Measurements from ENCODE around the gene PHLDA2.

Gene PHLDA2

GRCh38 chr11:2919837-2920236, 9.4 kb downstream of the PHLDA2 start:
- no peak for DNase-seq (ENCODE audit: low spot score)
- in situ Hi-C loops (cut with MboI; ENCODE audit: low pct_unique_long_range_greater_than_20kb, low sequenced_read_pairs, unreplicated experiment) = no loop called here
- no peak for TF ChIP-seq CTCF (IDR thresholded peaks at IDR 0.05; ENCODE audit: extremely low read depth, insufficient read depth, missing control alignments)

DNA sequence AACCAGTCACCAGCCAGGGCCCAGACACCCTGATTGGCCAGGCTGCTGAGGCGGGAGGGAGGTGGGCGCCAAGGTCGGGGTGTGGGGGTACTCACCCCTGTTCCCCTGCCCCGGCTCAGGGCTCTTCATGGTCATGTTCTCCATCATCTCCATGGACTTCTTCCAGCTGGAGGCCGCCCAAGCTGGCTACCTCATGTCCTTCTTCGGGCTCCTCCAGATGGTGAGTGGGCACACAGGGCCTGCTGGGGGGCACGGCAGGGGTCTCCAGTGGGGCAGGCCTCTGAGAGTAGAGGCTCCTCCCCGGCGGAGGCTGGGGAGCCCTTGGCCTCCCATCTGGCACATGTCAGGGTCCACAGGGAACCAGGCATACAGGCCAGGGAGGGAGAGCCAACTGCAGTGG, 10.0 kb downstream of the PHLDA2 start:
- in situ Hi-C loops (cut with MboI; ENCODE audit: low pct_unique_long_range_greater_than_20kb, low sequenced_read_pairs, unreplicated experiment) = no loop called here

GRCh38 chr11:2917842-2918490, 11.3 kb downstream of the PHLDA2 start:
- no peak for DNase-seq (ENCODE audit: low spot score)
- in situ Hi-C loops (cut with MboI; ENCODE audit: low pct_unique_long_range_greater_than_20kb, low sequenced_read_pairs, unreplicated experiment) = no loop called here
- TF ChIP-seq CTCF (IDR thresholded peaks at IDR 0.05; ENCODE audit: extremely low read depth, insufficient read depth, missing control alignments) = no peak

More for the DNA sequence above, 10.0 kb downstream of the PHLDA2 start:
- TF ChIP-seq CTCF (IDR thresholded peaks at IDR 0.05; ENCODE audit: extremely low read depth, insufficient read depth, missing control alignments) = no peak
- no peak for DNase-seq (ENCODE audit: low spot score)

DNA sequence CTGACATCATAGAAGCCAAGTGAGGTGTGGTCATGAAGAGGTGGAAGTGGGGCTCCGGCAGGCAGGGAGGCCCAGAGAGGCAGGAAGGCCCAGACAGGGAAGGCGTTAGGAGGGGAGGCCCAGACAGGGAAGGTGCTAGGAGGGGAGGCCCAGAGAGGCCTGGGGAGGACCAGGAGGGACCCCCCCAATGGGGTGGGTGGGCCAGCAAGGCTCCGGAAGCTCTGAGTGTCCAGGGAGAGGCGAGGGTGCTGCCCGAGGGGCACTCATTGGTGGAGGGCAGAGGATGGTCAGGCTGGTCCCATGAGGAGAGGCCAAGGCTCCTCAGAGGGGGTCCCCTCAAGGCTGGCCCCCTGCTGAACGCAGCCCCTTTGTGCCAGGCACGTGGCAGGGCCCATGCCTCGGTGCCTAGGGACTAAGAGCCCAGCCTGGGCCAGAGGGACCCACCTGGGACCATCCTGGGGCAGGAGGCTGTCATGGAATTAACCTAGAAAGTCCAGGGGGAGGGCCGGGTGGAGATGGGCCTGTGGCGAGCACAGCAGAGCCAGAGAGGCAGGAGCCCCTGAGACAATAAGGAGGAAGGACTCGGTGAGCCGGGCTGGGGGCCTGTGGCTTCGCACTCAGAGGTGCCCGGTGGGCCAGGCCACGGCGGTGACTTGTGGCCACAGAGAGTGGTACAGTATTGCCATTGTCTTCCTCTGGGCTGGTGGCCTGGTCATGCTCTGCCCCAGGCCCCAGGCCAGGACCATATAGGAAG, 12.2 kb downstream of the PHLDA2 start:
- no peak for TF ChIP-seq CTCF (IDR thresholded peaks at IDR 0.05; ENCODE audit: extremely low read depth, insufficient read depth, missing control alignments)

GRCh38 chr11:2916114-2916891, 12.9 kb downstream of the PHLDA2 start:
- no peak for TF ChIP-seq CTCF (IDR thresholded peaks at IDR 0.05; ENCODE audit: extremely low read depth, insufficient read depth, missing control alignments)
- in situ Hi-C loops (cut with MboI; ENCODE audit: low pct_unique_long_range_greater_than_20kb, low sequenced_read_pairs, unreplicated experiment) = no loop called here
- no peak for DNase-seq (ENCODE audit: low spot score)

More for the DNA sequence above, 12.2 kb downstream of the PHLDA2 start:
- in situ Hi-C loops (cut with MboI; ENCODE audit: low pct_unique_long_range_greater_than_20kb, low sequenced_read_pairs, unreplicated experiment) = no loop called here
- DNase-seq (ENCODE audit: low spot score) = no peak

- DNase-seq (ENCODE audit: low spot score) = no peak
- no peak for TF ChIP-seq CTCF (IDR thresholded peaks at IDR 0.05; ENCODE audit: extremely low read depth, insufficient read depth, missing control alignments)
- in situ Hi-C loops (cut with MboI; ENCODE audit: low pct_unique_long_range_greater_than_20kb, low sequenced_read_pairs, unreplicated experiment) = no loop called here
Observed at GRCh38 chr11:2915473-2915872, 13.7 kb downstream of the PHLDA2 start.
